Keratinocyte (primary cell): ENCODE results near the gene ENO1. TPM values are rescaled to one million over a fixed set of nuclear protein-coding genes. Genes with fewer than 3 reads are reported as not detected.

Experiments used
- DNase-seq: peaks from one replicate; pipeline ENCODE4 v3.0.0-alpha.2; 2011; ENCODE audit warnings: low read depth, missing footprints, low spot score
- FAIRE-seq: peaks from 2 replicates; lab custom pipeline; 2011; peaks lifted over from hg19 to GRCh38; lab: Jason Lieb, UNC
- H2AFZ ChIP-seq: 2 replicates; pipeline ENCODE4 v1.6.0; 2012; ENCODE audit warnings: low read length, control low read depth, inconsistent platforms; ENCODE audit not compliant: control insufficient read depth
- H3K27ac ChIP-seq: 2 replicates; pipeline ENCODE4 v1.5.1; 2011; ENCODE audit warnings: low read length; ENCODE audit not compliant: control insufficient read depth, insufficient read depth
- H3K27me3 ChIP-seq: 3 replicates; pipeline ENCODE4 v1.6.0; 2011; ENCODE audit warnings: low read length; ENCODE audit not compliant: control insufficient read depth, insufficient read depth; ENCODE audit errors: extremely low read depth
- H3K36me3 ChIP-seq, 2 experiments: 2 replicates in 1 of 2; 3 replicates in 1 of 2; pipeline ENCODE4 v1.5.1; 2011; ENCODE audit warnings: low read length in 2 of 2, mild to moderate bottlenecking in 1 of 2; ENCODE audit not compliant: control insufficient read depth in 2 of 2, insufficient read depth in 2 of 2; ENCODE audit errors: extremely low read depth in 1 of 2
- H3K4me1 ChIP-seq: 3 replicates; pipeline ENCODE4 v1.5.1; 2011; ENCODE audit warnings: low read length; ENCODE audit not compliant: control insufficient read depth, insufficient read depth; ENCODE audit errors: extremely low read depth
- H3K4me2 ChIP-seq: 3 replicates; pipeline ENCODE4 v1.6.0; 2011; ENCODE audit warnings: low read depth, low read length; ENCODE audit not compliant: control insufficient read depth, insufficient read depth; ENCODE audit errors: extremely low read depth
- H3K4me3 ChIP-seq, 3 experiments: fragments of 200-600 bp in 1 of 3; sonication (generic) in 1 of 3; 2 replicates in 2 of 3; 3 replicates in 1 of 3; pipeline ENCODE4 v1.5.1; 2011 to 2016; ENCODE audit warnings: low read length in 3 of 3, mild to moderate bottlenecking in 3 of 3, control low read depth in 2 of 3, inconsistent platforms in 1 of 3, low read depth in 1 of 3, mixed read lengths in 1 of 3, mixed run types in 1 of 3, moderate library complexity in 1 of 3; ENCODE audit not compliant: control insufficient read depth in 2 of 3, insufficient read depth in 2 of 3; ENCODE audit errors: extremely low read depth in 1 of 3
- H3K79me2 ChIP-seq: 2 replicates; pipeline ENCODE4 v1.6.0; 2012; ENCODE audit warnings: low read length; ENCODE audit not compliant: control insufficient read depth, insufficient read depth
- H3K9ac ChIP-seq: 3 replicates; pipeline ENCODE4 v1.6.0; 2011; ENCODE audit warnings: low read length; ENCODE audit not compliant: control insufficient read depth, insufficient read depth; ENCODE audit errors: extremely low read depth
- H3K9me1 ChIP-seq: 3 replicates; pipeline ENCODE4 v1.6.0; 2011; ENCODE audit warnings: low read length; ENCODE audit not compliant: control insufficient read depth, insufficient read depth; ENCODE audit errors: extremely low read depth
- H3K9me3 ChIP-seq: 2 replicates; pipeline ENCODE4 v1.5.1; 2012; ENCODE audit warnings: low read depth, low read length; ENCODE audit not compliant: control insufficient read depth
- H4K20me1 ChIP-seq: 3 replicates; pipeline ENCODE4 v1.6.0; 2011; ENCODE audit warnings: low read length; ENCODE audit not compliant: control insufficient read depth, insufficient read depth; ENCODE audit errors: extremely low read depth
- CTCF ChIP-seq, 3 experiments: IDR thresholded peaks in 1 of 3; conservative IDR thresholded peaks in 1 of 3; optimal IDR thresholded peaks in 1 of 3; 2 replicates in 2 of 3; 3 replicates in 1 of 3; pipeline versions ENCODE3 to v1.5.1; 2011; ENCODE audit warnings: low read length in 3 of 3, mild to moderate bottlenecking in 3 of 3, moderate library complexity in 2 of 3, control low read depth in 1 of 3, inconsistent platforms in 1 of 3; ENCODE audit not compliant: insufficient read depth in 2 of 3; ENCODE audit errors: extremely low read depth in 1 of 3
- EZH2 ChIP-seq: IDR thresholded peaks from one replicate; pipeline ENCODE4 v1.6.1; 2012; ENCODE audit warnings: inconsistent platforms, mild to moderate bottlenecking, low read length, moderate library complexity
- dilution Hi-C: fragments of 300-500 bp; cut with MboI; formaldehyde crosslinking; loops from one replicate; pipeline ENCODE4 v1.7.0; 2020; ENCODE audit warnings: low sequenced_read_pairs; ENCODE audit not compliant: extremely low pct_ligation_motif_present
- polyA plus RNA-seq, 5 experiments: library from polyadenylated mRNA; depleted of rRNA in 3 of 5; stranded (reverse) in 3 of 5; stranded (forward) in 1 of 5; unstranded in 1 of 5; fragments of >200 nt; gene quantifications; 1 replicate in 1 of 5; 2 replicates in 3 of 5; 3 replicates in 1 of 5; pipeline versions ENCODE4 v1.2.1 to v1.2.3, GENCODE V29; 2011 to 2012; ENCODE audit warnings: missing spikeins in 2 of 5, low read depth in 1 of 5, low replicate concordance in 1 of 5

Gene ENO1
- polyA plus RNA-seq, 1 donor (not counting 4 experiments of a cell fraction or from before 2014, with no cell fraction given), result 1,908 TPM

GRCh38 chr1:8905582-8906191 lies 27.2 kb upstream of the ENO1 start:
- H3K9ac ChIP-seq, result no peak overlapping the region
- no peak for TF ChIP-seq EZH2
- TF ChIP-seq CTCF (optimal IDR thresholded peaks at IDR 0.05 in 1 of 3, IDR thresholded peaks at IDR 0.05 in 1 of 3, conservative IDR thresholded peaks at IDR 0.05 in 1 of 3; ENCODE audit: extremely low read depth in 1 of 3, insufficient read depth in 2 of 3, low read length in 3 of 3), result no peak
- peak overlapping the region; percentile 46 for H3K27ac ChIP-seq

GRCh38 chr1:8903908-8904650 lies 25.6 kb upstream of the ENO1 start:
- Histone ChIP-seq H3K27ac (peak overlapping the region; percentile 71), H3K36me3 (no peaks in the 10 kb centered on the region), H3K9ac (no peak overlapping the region), H3K9me1 (no peaks in the 10 kb centered on the region), H3K4me2 (peak overlapping the region; percentile 53), H2AFZ (no peak overlapping the region), H3K27me3 (no peaks in the 10 kb centered on the region), H3K79me2 (no peaks in the 10 kb centered on the region), H3K4me3 (no peak overlapping the region), H3K9me3 (no peaks in the 10 kb centered on the region), H3K4me1 (peaks cover 39% of the 10 kb centered on the region), H4K20me1 (no peaks in the 10 kb centered on the region)
- peak; percentile 71 for DNase-seq
- TF ChIP-seq CTCF (optimal IDR thresholded peaks at IDR 0.05 in 1 of 3, IDR thresholded peaks at IDR 0.05 in 1 of 3, conservative IDR thresholded peaks at IDR 0.05 in 1 of 3; ENCODE audit: extremely low read depth in 1 of 3, insufficient read depth in 2 of 3, low read length in 3 of 3) (no peak), EZH2 (no peak)
- peak; percentile 97 for FAIRE-seq
- dilution Hi-C loops, result no loop called here

More at GRCh38 chr1:8905582-8906191, 27.2 kb upstream of the ENO1 start:
- Histone ChIP-seq H4K20me1 (no peaks in the 10 kb centered on the region), H3K4me3 (no peak overlapping the region), H3K4me1 (peaks cover 34% of the 10 kb centered on the region), H3K4me2 (peak overlapping the region; percentile 50), H3K36me3 (no peaks in the 10 kb centered on the region), H3K27me3 (no peaks in the 10 kb centered on the region), H3K79me2 (no peaks in the 10 kb centered on the region), H3K9me1 (no peaks in the 10 kb centered on the region), H2AFZ (peak overlapping the region; percentile 78), H3K9me3 (no peaks in the 10 kb centered on the region)
- no peak for DNase-seq
- no peak for FAIRE-seq
- dilution Hi-C loops, result no loop called here
